IMR-90 (cell line): Measurements from ENCODE around the gene VDAC1. TPM values are rescaled to one million over a fixed set of nuclear protein-coding genes. Genes with fewer than 3 reads are reported as not detected.
A peak's percentile ranks its signal among the peaks of the same experiment; 100 is the strongest.

Source experiments
- ATAC-seq: fragments of 200-7000 bp; cut with Tn5 transposase; 2 replicates; pipeline ENCODE4 v1.9.1; 2020; ENCODE audit warnings: low read depth, mild to moderate bottlenecking, moderate library complexity
- BruUV-seq: library from RNA; stranded (reverse); fragments of 400-500 nt; replicated peaks from 2 replicates; lab custom pipeline; 2021; lab: Mats Ljungman, UMichigan
- CTCF ChIA-PET: fragments of 300-600 bp; formaldehyde crosslinking; extraction: SDS; loops from one replicate; lab custom pipeline; 2021; ENCODE audit warnings: antibody characterized with exemption; lab: Yijun Ruan, JAX
- POLR2A ChIA-PET: fragments of 300-600 bp; sonication (Branson Sonifier 250); formaldehyde crosslinking; loops from one replicate; lab custom pipeline; 2022; ENCODE audit warnings: antibody characterized with exemption; ENCODE audit not compliant: unreplicated experiment; lab: Charles Lee
- DNase-seq: peaks from one replicate; pipeline ENCODE4 v3.0.0; 2013
- H2AFZ ChIP-seq: replicated peaks from 2 replicates; pipeline ENCODE3; 2013; ENCODE audit warnings: low read length, mild to moderate bottlenecking; ENCODE audit not compliant: poor library complexity
- H2AK5ac ChIP-seq: 2 replicates; pipeline ENCODE4 v1.6.1; 2013; ENCODE audit warnings: low read depth, low read length, inconsistent platforms
- H2AK9ac ChIP-seq: replicated peaks from 2 replicates; pipeline ENCODE3; 2013; ENCODE audit warnings: mild to moderate bottlenecking, low read depth, low read length, moderate library complexity; ENCODE audit not compliant: poor library complexity
- H2BK120ac ChIP-seq: 2 replicates; pipeline ENCODE4 v1.6.1; 2013; ENCODE audit warnings: low read depth, low read length, inconsistent platforms
- H2BK15ac ChIP-seq: 3 replicates; pipeline ENCODE4 v1.6.1; 2013; ENCODE audit warnings: low read depth, low read length, inconsistent platforms
- H2BK20ac ChIP-seq: 2 replicates; pipeline ENCODE4 v1.6.1; 2013; ENCODE audit warnings: low read depth, mild to moderate bottlenecking, inconsistent platforms, low read length, moderate library complexity
- H2BK5ac ChIP-seq: 2 replicates; pipeline ENCODE4 v1.6.1; 2013; ENCODE audit warnings: mild to moderate bottlenecking, low read depth, low read length, inconsistent platforms; ENCODE audit not compliant: poor library complexity, severe bottlenecking
- H3K14ac ChIP-seq: replicated peaks from 2 replicates; pipeline ENCODE4 v1.6.1; 2013; ENCODE audit warnings: low read depth, low read length, inconsistent platforms
- H3K18ac ChIP-seq: 2 replicates; pipeline ENCODE4 v1.6.1; 2013; ENCODE audit warnings: low read depth, low read length, control low read depth
- H3K23ac ChIP-seq: 2 replicates; pipeline ENCODE4 v1.6.1; 2013; ENCODE audit warnings: low read depth, low read length, inconsistent platforms
- H3K27ac ChIP-seq: 2 replicates; pipeline ENCODE4 v1.5.1; 2013; ENCODE audit warnings: mild to moderate bottlenecking, control low read depth, low read length; ENCODE audit not compliant: insufficient read depth
- H3K27me3 ChIP-seq: 2 replicates; pipeline ENCODE4 v1.6.1; 2013; ENCODE audit warnings: low read length; ENCODE audit not compliant: control insufficient read depth, insufficient read depth
- H3K36me3 ChIP-seq: 2 replicates; pipeline ENCODE4 v1.6.1; 2013; ENCODE audit warnings: low read length, mixed read lengths; ENCODE audit not compliant: control insufficient read depth, insufficient read depth
- H3K4ac ChIP-seq: 2 replicates; pipeline ENCODE4 v1.6.1; 2013; ENCODE audit warnings: low read depth, low read length, inconsistent platforms
- H3K4me1 ChIP-seq: 2 replicates; pipeline ENCODE4 v1.6.1; 2013; ENCODE audit warnings: low read length, mixed read lengths; ENCODE audit not compliant: control insufficient read depth, insufficient read depth
- H3K4me2 ChIP-seq: 2 replicates; pipeline ENCODE4 v1.6.1; 2013; ENCODE audit warnings: low read depth, mild to moderate bottlenecking, control low read depth, low read length, moderate library complexity
- H3K4me3 ChIP-seq: 2 replicates; pipeline ENCODE4 v1.5.1; 2013; ENCODE audit warnings: low read depth, mild to moderate bottlenecking, control low read depth, low read length, moderate library complexity; ENCODE audit not compliant: insufficient read depth
- H3K56ac ChIP-seq: 2 replicates; pipeline ENCODE4 v1.6.1; 2013; ENCODE audit warnings: low read length, inconsistent platforms; ENCODE audit not compliant: insufficient read depth; ENCODE audit errors: extremely low read depth
- H3K79me1 ChIP-seq, 2 experiments: 2 replicates each; pipeline ENCODE4 v1.6.1; 2013; ENCODE audit warnings: low read length in 2 of 2, inconsistent platforms in 1 of 2, low read depth in 1 of 2
- H3K9ac ChIP-seq: 2 replicates; pipeline ENCODE4 v1.6.1; 2013; ENCODE audit warnings: low read depth, low read length, control low read depth
- H3K9me1 ChIP-seq: 2 replicates; pipeline ENCODE4 v1.6.1; 2013; ENCODE audit warnings: low read length, inconsistent platforms; ENCODE audit not compliant: insufficient read depth
- H3K9me3 ChIP-seq: 2 replicates; pipeline ENCODE4 v1.6.1; 2013; ENCODE audit warnings: low read length; ENCODE audit not compliant: control insufficient read depth, insufficient read depth
- H4K20me1 ChIP-seq: 2 replicates; pipeline ENCODE4 v1.6.1; 2013; ENCODE audit warnings: low read length, inconsistent platforms; ENCODE audit not compliant: insufficient read depth
- H4K5ac ChIP-seq: 2 replicates; pipeline ENCODE4 v1.6.1; 2013; ENCODE audit warnings: mild to moderate bottlenecking, low read depth, low read length, control low read depth
- H4K8ac ChIP-seq, 2 experiments: 2 replicates each; pipeline ENCODE4 v1.6.1; 2013; ENCODE audit warnings: low read depth in 2 of 2, low read length in 2 of 2, control low read depth in 1 of 2, inconsistent platforms in 1 of 2
- H4K91ac ChIP-seq: 2 replicates; pipeline ENCODE4 v1.6.1; 2013; ENCODE audit warnings: low read depth, low read length, inconsistent platforms; ENCODE audit not compliant: insufficient read depth
- BHLHE40 ChIP-seq: fragments of 150-350 bp; IDR thresholded peaks from 2 replicates; pipeline ENCODE4 v1.6.1; 2016; ENCODE audit warnings: mild to moderate bottlenecking, low read depth, low read length
- CHD1 ChIP-seq: IDR thresholded peaks from 2 replicates; pipeline ENCODE4 v1.6.1; 2012; ENCODE audit warnings: low read depth, low read length, improper control_type of control experiment
- FOS ChIP-seq: fragments of 150-350 bp; IDR thresholded peaks from 2 replicates; pipeline ENCODE4 v1.6.1; 2016; ENCODE audit warnings: low read depth, low read length
- MAFK ChIP-seq: IDR thresholded peaks from 2 replicates; pipeline ENCODE4 v1.6.1; 2012; ENCODE audit warnings: low read depth, low read length, improper control_type of control experiment
- MXI1 ChIP-seq: IDR thresholded peaks from 2 replicates; pipeline ENCODE4 v1.6.1; 2012; ENCODE audit warnings: low read depth, mild to moderate bottlenecking, low read length, moderate library complexity, borderline replicate concordance
- NFE2L2 ChIP-seq: fragments of 150-350 bp; IDR thresholded peaks from 2 replicates; pipeline ENCODE4 v1.6.1; 2016; ENCODE audit warnings: low read depth, mild to moderate bottlenecking, low read length
- POLR2A ChIP-seq: IDR thresholded peaks from 2 replicates; pipeline ENCODE4 v1.6.1; 2012; ENCODE audit warnings: mild to moderate bottlenecking, low read depth, low read length
- RCOR1 ChIP-seq: IDR thresholded peaks from 2 replicates; pipeline ENCODE4 v1.6.1; 2012; ENCODE audit warnings: mild to moderate bottlenecking, low read length, improper control_type of control experiment; ENCODE audit not compliant: insufficient replicate concordance
- RFX5 ChIP-seq: IDR thresholded peaks from 2 replicates; pipeline ENCODE4 v1.8.0; 2012; ENCODE audit warnings: low read depth, mild to moderate bottlenecking, low read length, moderate library complexity
- SMC3 ChIP-seq: fragments of 150-350 bp; IDR thresholded peaks from 2 replicates; pipeline ENCODE4 v1.6.1; 2016; ENCODE audit warnings: low read depth, mild to moderate bottlenecking, antibody characterized with exemption, low read length, moderate library complexity
- USF2 ChIP-seq: fragments of 150-350 bp; IDR thresholded peaks from 2 replicates; pipeline ENCODE4 v1.6.1; 2017; ENCODE audit warnings: mild to moderate bottlenecking, antibody characterized with exemption, low read length, low read depth
- WGBS, 2 experiments: methylation state at CpG; one replicate each; pipeline versions ENCODE4 v1.1.5 to v1.1.7; 2013; ENCODE audit warnings: missing lambda C conversion rate in 2 of 2; ENCODE audit not compliant: insufficient read length in 1 of 2; ENCODE audit errors: extremely low coverage in 2 of 2; 5-methylcytosine and 5-hydroxymethylcytosine counted together
- dilution Hi-C: fragments of 300-500 bp; cut with HindIII; formaldehyde crosslinking; loops from one replicate; pipeline ENCODE4 v1.14.3; 2018; ENCODE audit warnings: low sequenced_read_pairs; ENCODE audit not compliant: unreplicated experiment
- in situ Hi-C: fragments of 300-500 bp; cut with MboI; formaldehyde crosslinking; loops from 3 replicates; pipeline ENCODE4 v1.14.3; 2019; ENCODE audit warnings: low sequenced_read_pairs, inconsistent platforms, mixed read lengths
- intact Hi-C: fragments of 100-400 bp; cut with micrococcal nuclease; formaldehyde crosslinking; loops from 2 replicates; pipeline ENCODE4 v1.10.0; 2022
- polyA plus RNA-seq, 3 experiments: library from polyadenylated mRNA; depleted of rRNA; stranded (reverse); fragments of >200 nt; gene quantifications; 2 replicates each; pipeline ENCODE4 v1.2.3, GENCODE V29; 2012; ENCODE audit warnings: low replicate concordance in 1 of 3
- total RNA-seq: library from RNA; depleted of rRNA; stranded (reverse); fragments of >200 nt; gene quantifications from 2 replicates; pipeline ENCODE4 v1.2.3, GENCODE V29; 2012
- TF ChIP-seq, protein P1 (sequence below): fragments of 150-350 bp; IDR thresholded peaks from 2 replicates; pipeline ENCODE4 v1.6.1; 2016; ENCODE audit warnings: low read depth, mild to moderate bottlenecking, low read length, moderate library complexity, borderline replicate concordance

The VDAC1 gene
- total and polyA plus RNA-seq, 2 of the 4 experiments (the other 2 are of a cell fraction), result 289 to 365 TPM

GRCh38 chr5:133963493-133964128, 41.2 kb downstream of the VDAC1 start:
- H3K79me1 ChIP-seq, result peaks cover 29 to 63% of the 10 kb centered on the region in 2 experiments
- no peaks in the 10 kb centered on the region for H3K27me3 ChIP-seq
- peak overlapping the region; percentile 58 for H2BK5ac ChIP-seq
- no peak overlapping the region for H3K4ac ChIP-seq
- H2BK120ac ChIP-seq, result no peak overlapping the region
- dilution Hi-C loops, result no loop called here
- ChIA-PET POLR2A (no interaction called here), CTCF (interaction anchor here (0.6 kb wide), 1 partner anchor 798 kb away, joined by 4 read pairs; no protein-coding TSS in a partner anchor)
- no peak overlapping the region; the same call in 1 of the 2 replicates for H3K4me2 ChIP-seq
- no peak overlapping the region for H3K56ac ChIP-seq
- no peak overlapping the region; the same call in 1 of the 2 replicates for H3K27ac ChIP-seq
- no peak overlapping the region for H3K4me3 ChIP-seq
- H4K8ac ChIP-seq, result no peak overlapping the region
- H3K4me1 ChIP-seq, result peaks cover 5% of the 10 kb centered on the region
- no peak overlapping the region for H4K91ac ChIP-seq
- no peak overlapping the region for H3K23ac ChIP-seq
- BruUV-seq, result no TSS peak
- TF ChIP-seq USF2 (no peak), NFE2L2 (no peak), CHD1 (no peak), RCOR1 (no peak), FOS (no peak), MAFK (no peak), BHLHE40 (no peak), RFX5 (no peak), SMC3 (no peak), POLR2A (no peak), MXI1 (no peak)
- TF ChIP-seq, protein P1, sequence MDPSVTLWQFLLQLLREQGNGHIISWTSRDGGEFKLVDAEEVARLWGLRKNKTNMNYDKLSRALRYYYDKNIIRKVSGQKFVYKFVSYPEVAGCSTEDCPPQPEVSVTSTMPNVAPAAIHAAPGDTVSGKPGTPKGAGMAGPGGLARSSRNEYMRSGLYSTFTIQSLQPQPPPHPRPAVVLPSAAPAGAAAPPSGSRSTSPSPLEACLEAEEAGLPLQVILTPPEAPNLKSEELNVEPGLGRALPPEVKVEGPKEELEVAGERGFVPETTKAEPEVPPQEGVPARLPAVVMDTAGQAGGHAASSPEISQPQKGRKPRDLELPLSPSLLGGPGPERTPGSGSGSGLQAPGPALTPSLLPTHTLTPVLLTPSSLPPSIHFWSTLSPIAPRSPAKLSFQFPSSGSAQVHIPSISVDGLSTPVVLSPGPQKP, result no peak
- no peak overlapping the region for H2AK9ac ChIP-seq
- no peak overlapping the region for H4K5ac ChIP-seq
- in situ Hi-C loops, result no loop called here
- peaks cover 2% of the 10 kb centered on the region; the same call in 1 of the 2 replicates for H3K9me3 ChIP-seq
- intact Hi-C loops, result no loop called here
- no peak overlapping the region for H3K18ac ChIP-seq
- H3K36me3 ChIP-seq, result peaks cover 6% of the 10 kb centered on the region
- ATAC-seq (no peak), DNase-seq (no peak)
- WGBS, 2 experiments, result no CpG with 5 or more reads among the region's 2 CpGs
- H3K9ac ChIP-seq, result no peak overlapping the region
- no peaks in the 10 kb centered on the region; the same call in 1 of the 2 replicates for H3K9me1 ChIP-seq
- no peak overlapping the region for H3K14ac ChIP-seq
- H2BK20ac ChIP-seq, result no peak overlapping the region
- H2BK15ac ChIP-seq, result no peak overlapping the region
- H2AFZ ChIP-seq, result no peak overlapping the region
- peaks cover 13% of the 10 kb centered on the region; the same call in 1 of the 2 replicates for H4K20me1 ChIP-seq
- no peak overlapping the region for H2AK5ac ChIP-seq
